Measurements from ENCODE around the gene COX10.

COX10 gene

GRCh38 chr17:14103836-14104235 lies 34.5 kb downstream of the COX10 start:
- ATAC-seq = no peak
- TF ChIP-seq PPARA (CRISPR knock-in tag; IDR thresholded peaks at IDR 0.05; ENCODE audit: borderline replicate concordance) = no peak
- no peak for TF ChIP-seq ESRRG (CRISPR knock-in tag; IDR thresholded peaks at IDR 0.05)
- TF ChIP-seq BACH2 (CRISPR knock-in tag; IDR thresholded peaks at IDR 0.05; ENCODE audit: borderline replicate concordance) = no peak
- no peak for TF ChIP-seq ZFP30 (CRISPR knock-in tag; IDR thresholded peaks at IDR 0.05)
- TF ChIP-seq ZC3H10 (CRISPR knock-in tag; IDR thresholded peaks at IDR 0.05) = no peak
- TF ChIP-seq ZNF70 (CRISPR knock-in tag; IDR thresholded peaks at IDR 0.05) = no peak
- TF ChIP-seq CREB5 (CRISPR knock-in tag; IDR thresholded peaks at IDR 0.05; ENCODE audit: low read depth) = no peak
- TF ChIP-seq RARB (CRISPR knock-in tag; IDR thresholded peaks at IDR 0.05) = no peak
- no peak for TF ChIP-seq POU6F1 (CRISPR knock-in tag; IDR thresholded peaks at IDR 0.05; ENCODE audit: borderline replicate concordance, low read depth)
- TF ChIP-seq CSRNP3 (CRISPR knock-in tag; IDR thresholded peaks at IDR 0.05) = no peak
- TF ChIP-seq ARNTL (CRISPR knock-in tag; IDR thresholded peaks at IDR 0.05; ENCODE audit: borderline replicate concordance, low read depth) = no peak
- TF ChIP-seq SNAI2 (CRISPR knock-in tag; IDR thresholded peaks at IDR 0.05) = no peak
- no peak for TF ChIP-seq GLIS3 (CRISPR knock-in tag; IDR thresholded peaks at IDR 0.05)
- TF ChIP-seq OSR1 (CRISPR knock-in tag; IDR thresholded peaks at IDR 0.05) = no peak
- TF ChIP-seq CSDC2 (CRISPR knock-in tag; IDR thresholded peaks at IDR 0.05) = no peak
- no peak for TF ChIP-seq TCF4 (CRISPR knock-in tag; IDR thresholded peaks at IDR 0.05; ENCODE audit: borderline replicate concordance)
- no peak for TF ChIP-seq ZNF8 (CRISPR knock-in tag; IDR thresholded peaks at IDR 0.05)

- TF ChIP-seq TSHZ2 (CRISPR knock-in tag; IDR thresholded peaks at IDR 0.05) = no peak
- TF ChIP-seq POU6F1 (CRISPR knock-in tag; IDR thresholded peaks at IDR 0.05; ENCODE audit: borderline replicate concordance, low read depth) = no peak
- TF ChIP-seq ESRRG (CRISPR knock-in tag; IDR thresholded peaks at IDR 0.05) = no peak
- no peak for TF ChIP-seq ZNF70 (CRISPR knock-in tag; IDR thresholded peaks at IDR 0.05)
- TF ChIP-seq ISL1 (CRISPR knock-in tag; IDR thresholded peaks at IDR 0.05) = no peak
- no peak for TF ChIP-seq ZNF565 (CRISPR knock-in tag; conservative IDR thresholded peaks at IDR 0.05; ENCODE audit: low read depth)
- TF ChIP-seq ZNF8 (CRISPR knock-in tag; IDR thresholded peaks at IDR 0.05) = no peak
These were observed 35.4 kb downstream of the COX10 start for GRCh38 chr17:14104734-14105133.

GRCh38 chr17:14107889-14108288 lies 38.6 kb downstream of the COX10 start:
- TF ChIP-seq BACH2 (CRISPR knock-in tag; IDR thresholded peaks at IDR 0.05; ENCODE audit: borderline replicate concordance) = no peak
- no peak for TF ChIP-seq TCF4 (CRISPR knock-in tag; IDR thresholded peaks at IDR 0.05; ENCODE audit: borderline replicate concordance)
- TF ChIP-seq SNAI2 (CRISPR knock-in tag; IDR thresholded peaks at IDR 0.05) = no peak
- no peak for TF ChIP-seq ESRRG (CRISPR knock-in tag; IDR thresholded peaks at IDR 0.05)
- TF ChIP-seq CREB5 (CRISPR knock-in tag; IDR thresholded peaks at IDR 0.05; ENCODE audit: low read depth) = no peak
- no peak for TF ChIP-seq POU6F1 (CRISPR knock-in tag; IDR thresholded peaks at IDR 0.05; ENCODE audit: borderline replicate concordance, low read depth)
- no peak for TF ChIP-seq ZC3H10 (CRISPR knock-in tag; IDR thresholded peaks at IDR 0.05)
- TF ChIP-seq ZNF70 (CRISPR knock-in tag; IDR thresholded peaks at IDR 0.05) = no peak
- TF ChIP-seq TSHZ2 (CRISPR knock-in tag; IDR thresholded peaks at IDR 0.05) = no peak
- no peak for TF ChIP-seq GLIS3 (CRISPR knock-in tag; IDR thresholded peaks at IDR 0.05)
- TF ChIP-seq ISL1 (CRISPR knock-in tag; IDR thresholded peaks at IDR 0.05) = no peak
- TF ChIP-seq ARNTL (CRISPR knock-in tag; IDR thresholded peaks at IDR 0.05; ENCODE audit: borderline replicate concordance, low read depth) = no peak
- no peak for TF ChIP-seq ZNF565 (CRISPR knock-in tag; conservative IDR thresholded peaks at IDR 0.05; ENCODE audit: low read depth)
- ATAC-seq = no peak

More at GRCh38 chr17:14104734-14105133, 35.4 kb downstream of the COX10 start:
- no peak for ATAC-seq
